ENCODE data around the gene SAMD14. TPM values are rescaled to one million over a fixed set of nuclear protein-coding genes. Genes with fewer than 3 reads are reported as not detected.

The SAMD14 gene
- total and polyA plus RNA-seq, 2 experiments from 2014 or later: 0.70 to 4.7 TPM

DNA sequence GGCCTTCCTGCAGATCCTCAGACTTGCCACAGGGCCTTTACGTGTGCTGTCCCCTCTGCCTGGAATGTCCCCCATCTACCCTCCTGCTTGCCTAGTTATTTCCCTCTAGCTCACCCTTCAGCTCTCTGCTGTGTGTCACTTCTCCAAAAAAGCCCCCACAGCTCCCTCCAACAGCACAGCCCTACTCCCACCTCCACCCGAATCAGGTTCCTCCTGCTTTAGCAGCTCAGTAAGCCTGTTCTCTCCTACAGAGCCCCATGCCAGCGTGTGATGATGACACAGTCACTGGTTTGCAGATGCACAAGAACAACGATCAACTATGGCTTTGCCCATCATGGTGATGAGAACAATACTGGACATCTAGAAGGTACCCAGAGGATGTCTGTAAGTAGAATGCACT lies 7.1 kb upstream of the SAMD14 start:
- Histone ChIP-seq H3K4me1 (ENCODE audit: insufficient read depth) (peaks cover 26% of the 10 kb centered on the region), H3F3A (replicated peaks; ENCODE audit: low read depth) (no peaks in the 10 kb centered on the region), H3K4me2 (no peak overlapping the region), H3K79me2 (replicated peaks; ENCODE audit: insufficient read depth) (no peaks in the 10 kb centered on the region), H3K9me2 (ENCODE audit: insufficient read depth) (no peaks in the 10 kb centered on the region), H4K20me1 (replicated peaks; ENCODE audit: insufficient read depth) (no peaks in the 10 kb centered on the region), H3K27ac (ENCODE audit: low read depth) (no peak overlapping the region), H2AFZ (no peak overlapping the region), H3K4me3 (no peak overlapping the region), H3K36me3 (ENCODE audit: insufficient read depth) (no peaks in the 10 kb centered on the region; the same call in 1 of the 2 replicates), H3K27me3 (ENCODE audit: insufficient read depth) (peaks cover 12% of the 10 kb centered on the region; the same call in 1 of the 2 replicates)
- Mint-ChIP-seq H3K4me3 (no peak overlapping the region; the same call in 2 of the 3 replicates), H3K27me3 (ENCODE audit: insufficient read depth, low read depth, poor library complexity) (peaks cover 25% of the 10 kb centered on the region), H3K36me3 (ENCODE audit: low read depth) (peaks cover 34% of the 10 kb centered on the region), H3K9me3 (no peaks in the 10 kb centered on the region), H3K4me1 (peaks cover 34% of the 10 kb centered on the region), H3K27ac (no peak overlapping the region)
- TF ChIP-seq, protein P1, sequence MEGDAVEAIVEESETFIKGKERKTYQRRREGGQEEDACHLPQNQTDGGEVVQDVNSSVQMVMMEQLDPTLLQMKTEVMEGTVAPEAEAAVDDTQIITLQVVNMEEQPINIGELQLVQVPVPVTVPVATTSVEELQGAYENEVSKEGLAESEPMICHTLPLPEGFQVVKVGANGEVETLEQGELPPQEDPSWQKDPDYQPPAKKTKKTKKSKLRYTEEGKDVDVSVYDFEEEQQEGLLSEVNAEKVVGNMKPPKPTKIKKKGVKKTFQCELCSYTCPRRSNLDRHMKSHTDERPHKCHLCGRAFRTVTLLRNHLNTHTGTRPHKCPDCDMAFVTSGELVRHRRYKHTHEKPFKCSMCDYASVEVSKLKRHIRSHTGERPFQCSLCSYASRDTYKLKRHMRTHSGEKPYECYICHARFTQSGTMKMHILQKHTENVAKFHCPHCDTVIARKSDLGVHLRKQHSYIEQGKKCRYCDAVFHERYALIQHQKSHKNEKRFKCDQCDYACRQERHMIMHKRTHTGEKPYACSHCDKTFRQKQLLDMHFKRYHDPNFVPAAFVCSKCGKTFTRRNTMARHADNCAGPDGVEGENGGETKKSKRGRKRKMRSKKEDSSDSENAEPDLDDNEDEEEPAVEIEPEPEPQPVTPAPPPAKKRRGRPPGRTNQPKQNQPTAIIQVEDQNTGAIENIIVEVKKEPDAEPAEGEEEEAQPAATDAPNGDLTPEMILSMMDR (conservative IDR thresholded peaks at IDR 0.05; ENCODE audit: low read depth in 2 of 2): no peak
- TF ChIP-seq STAT1 (IDR thresholded peaks at IDR 0.05; ENCODE audit: unreplicated experiment) (no peak), ZNF331 (CRISPR knock-in tag; IDR thresholded peaks at IDR 0.05; ENCODE audit: low read depth) (no peak), EZH2phosphoT487 (IDR thresholded peaks at IDR 0.05; ENCODE audit: unreplicated experiment) (no peak), EZH2 (IDR thresholded peaks at IDR 0.05; ENCODE audit: low read depth, unreplicated experiment) (no peak), ZNF462 (CRISPR knock-in tag; IDR thresholded peaks at IDR 0.05) (no peak), ZNF114 (CRISPR knock-in tag; IDR thresholded peaks at IDR 0.05) (no peak), NANOG (IDR thresholded peaks at IDR 0.05; ENCODE audit: borderline replicate concordance) (no peak), JUNB (IDR thresholded peaks at IDR 0.05; ENCODE audit: unreplicated experiment) (no peak), CREB1 (CRISPR knock-in tag; IDR thresholded peaks at IDR 0.05; ENCODE audit: low read depth) (no peak), POLR2AphosphoS5 (IDR thresholded peaks at IDR 0.05; ENCODE audit: low read depth) (no peak)
- TF ChIP-seq, protein P2, sequence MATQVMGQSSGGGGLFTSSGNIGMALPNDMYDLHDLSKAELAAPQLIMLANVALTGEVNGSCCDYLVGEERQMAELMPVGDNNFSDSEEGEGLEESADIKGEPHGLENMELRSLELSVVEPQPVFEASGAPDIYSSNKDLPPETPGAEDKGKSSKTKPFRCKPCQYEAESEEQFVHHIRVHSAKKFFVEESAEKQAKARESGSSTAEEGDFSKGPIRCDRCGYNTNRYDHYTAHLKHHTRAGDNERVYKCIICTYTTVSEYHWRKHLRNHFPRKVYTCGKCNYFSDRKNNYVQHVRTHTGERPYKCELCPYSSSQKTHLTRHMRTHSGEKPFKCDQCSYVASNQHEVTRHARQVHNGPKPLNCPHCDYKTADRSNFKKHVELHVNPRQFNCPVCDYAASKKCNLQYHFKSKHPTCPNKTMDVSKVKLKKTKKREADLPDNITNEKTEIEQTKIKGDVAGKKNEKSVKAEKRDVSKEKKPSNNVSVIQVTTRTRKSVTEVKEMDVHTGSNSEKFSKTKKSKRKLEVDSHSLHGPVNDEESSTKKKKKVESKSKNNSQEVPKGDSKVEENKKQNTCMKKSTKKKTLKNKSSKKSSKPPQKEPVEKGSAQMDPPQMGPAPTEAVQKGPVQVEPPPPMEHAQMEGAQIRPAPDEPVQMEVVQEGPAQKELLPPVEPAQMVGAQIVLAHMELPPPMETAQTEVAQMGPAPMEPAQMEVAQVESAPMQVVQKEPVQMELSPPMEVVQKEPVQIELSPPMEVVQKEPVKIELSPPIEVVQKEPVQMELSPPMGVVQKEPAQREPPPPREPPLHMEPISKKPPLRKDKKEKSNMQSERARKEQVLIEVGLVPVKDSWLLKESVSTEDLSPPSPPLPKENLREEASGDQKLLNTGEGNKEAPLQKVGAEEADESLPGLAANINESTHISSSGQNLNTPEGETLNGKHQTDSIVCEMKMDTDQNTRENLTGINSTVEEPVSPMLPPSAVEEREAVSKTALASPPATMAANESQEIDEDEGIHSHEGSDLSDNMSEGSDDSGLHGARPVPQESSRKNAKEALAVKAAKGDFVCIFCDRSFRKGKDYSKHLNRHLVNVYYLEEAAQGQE (IDR thresholded peaks at IDR 0.05; ENCODE audit: unreplicated experiment): no peak
- TF ChIP-seq, protein P3, sequence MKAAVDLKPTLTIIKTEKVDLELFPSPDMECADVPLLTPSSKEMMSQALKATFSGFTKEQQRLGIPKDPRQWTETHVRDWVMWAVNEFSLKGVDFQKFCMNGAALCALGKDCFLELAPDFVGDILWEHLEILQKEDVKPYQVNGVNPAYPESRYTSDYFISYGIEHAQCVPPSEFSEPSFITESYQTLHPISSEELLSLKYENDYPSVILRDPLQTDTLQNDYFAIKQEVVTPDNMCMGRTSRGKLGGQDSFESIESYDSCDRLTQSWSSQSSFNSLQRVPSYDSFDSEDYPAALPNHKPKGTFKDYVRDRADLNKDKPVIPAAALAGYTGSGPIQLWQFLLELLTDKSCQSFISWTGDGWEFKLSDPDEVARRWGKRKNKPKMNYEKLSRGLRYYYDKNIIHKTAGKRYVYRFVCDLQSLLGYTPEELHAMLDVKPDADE (IDR thresholded peaks at IDR 0.05): no peak
- ATAC-seq (no peak), DNase-seq (ENCODE audit: low spot score) (no peak)

Data from GM23338 (cell line).